Neural cell (in vitro differentiated cells): ENCODE results near the gene WNK2. TPM values are rescaled to one million over a fixed set of nuclear protein-coding genes. Genes with fewer than 3 reads are reported as not detected.

Experiments
- H2AFZ ChIP-seq: fragments of 200-600, 300-800 bp; sonication (generic), shearing (Covaris generic); 2 replicates; pipeline ENCODE4 v1.6.0; 2014; ENCODE audit warnings: low read depth, mild to moderate bottlenecking, antibody characterized with exemption, low read length, moderate library complexity
- H3F3A ChIP-seq: fragments of 200-600 bp; shearing (Covaris generic); 2 replicates; pipeline ENCODE4 v1.6.1; 2016; ENCODE audit warnings: mild to moderate bottlenecking, moderate library complexity, mixed read lengths, antibody characterized with exemption, low read length; ENCODE audit not compliant: insufficient read depth, poor library complexity, severe bottlenecking
- H3K27ac ChIP-seq: fragments of 200-600, 300-800 bp; sonication (generic), shearing (Covaris generic); 2 replicates; pipeline ENCODE4 v1.5.1; 2014; ENCODE audit warnings: mild to moderate bottlenecking, low read length, moderate library complexity
- H3K27me3 ChIP-seq: fragments of 300-800, 200-600 bp; sonication (generic), shearing (Covaris generic); 2 replicates; pipeline ENCODE4 v1.6.0; 2014; ENCODE audit warnings: mild to moderate bottlenecking, low read depth, low read length, moderate library complexity; ENCODE audit not compliant: insufficient read depth
- H3K36me3 ChIP-seq: fragments of 300-800, 200-600 bp; sonication (generic), shearing (Covaris generic); 2 replicates; pipeline ENCODE4 v1.5.1; 2014; ENCODE audit warnings: mild to moderate bottlenecking, antibody characterized with exemption, low read length, moderate library complexity; ENCODE audit not compliant: insufficient read depth
- H3K4me2 ChIP-seq: fragments of 300-800, 200-600 bp; sonication (generic), shearing (Covaris generic); 2 replicates; pipeline ENCODE4 v1.6.0; 2014; ENCODE audit warnings: mild to moderate bottlenecking, low read length
- H3K4me3 ChIP-seq: fragments of 300-800, 200-600 bp; sonication (generic), shearing (Covaris generic); 2 replicates; pipeline ENCODE4 v1.5.1; 2014; ENCODE audit warnings: mild to moderate bottlenecking, low read length, moderate library complexity
- H3K79me2 ChIP-seq: fragments of 200-600 bp; shearing (Covaris generic); replicated peaks from 2 replicates; pipeline ENCODE4 v1.6.0; 2014; ENCODE audit warnings: mild to moderate bottlenecking, low read length, moderate library complexity; ENCODE audit not compliant: insufficient read depth
- H3K9ac ChIP-seq: fragments of 300-800, 200-600 bp; sonication (generic), shearing (Covaris generic); 2 replicates; pipeline ENCODE4 v1.6.1; 2016; ENCODE audit warnings: mild to moderate bottlenecking, low read length, mixed read lengths
- H3K9me2 ChIP-seq: fragments of 200-600 bp; shearing (Covaris generic); 2 replicates; pipeline ENCODE4 v1.6.1; 2016; ENCODE audit warnings: mild to moderate bottlenecking, low read length, mixed read lengths; ENCODE audit not compliant: insufficient read depth
- H3K9me3 ChIP-seq: fragments of 200-600, 300-800 bp; sonication (generic), shearing (Covaris generic); 2 replicates; pipeline ENCODE4 v1.6.1; 2016; ENCODE audit warnings: mild to moderate bottlenecking, mixed run types, low read length, moderate library complexity, mixed read lengths
- H4K20me1 ChIP-seq: fragments of 200-600 bp; shearing (Covaris generic); 2 replicates; pipeline ENCODE4 v1.6.1; 2016; ENCODE audit warnings: mild to moderate bottlenecking, mixed run types; ENCODE audit not compliant: insufficient read depth
- EP300 ChIP-seq: fragments of 450-650 bp; conservative IDR thresholded peaks from 2 replicates; pipeline ENCODE4 v1.6.1; 2014; ENCODE audit warnings: antibody characterized with exemption, mild to moderate bottlenecking, moderate library complexity; ENCODE audit not compliant: poor library complexity, severe bottlenecking
- EZH2 ChIP-seq: fragments of 200-600, 300-800 bp; shearing (Covaris generic), sonication (generic); IDR thresholded peaks from 2 replicates; pipeline ENCODE4 v1.6.1; 2014; ENCODE audit warnings: antibody characterized with exemption, low read length, borderline replicate concordance, mild to moderate bottlenecking; ENCODE audit not compliant: insufficient read depth, poor library complexity, severe bottlenecking
- MXI1 ChIP-seq: fragments of 450-650 bp; conservative IDR thresholded peaks from 2 replicates; pipeline ENCODE4 v1.6.1; 2014; ENCODE audit warnings: antibody characterized with exemption, mild to moderate bottlenecking; ENCODE audit not compliant: poor library complexity, severe bottlenecking
- POLR2AphosphoS5 ChIP-seq: IDR thresholded peaks from 2 replicates; pipeline ENCODE4 v1.6.1; 2012
- RAD21 ChIP-seq: fragments of 450-650 bp; conservative IDR thresholded peaks from 2 replicates; pipeline ENCODE4 v1.6.1; 2014; ENCODE audit warnings: antibody characterized with exemption, mild to moderate bottlenecking, moderate library complexity
- SMC3 ChIP-seq: fragments of 450-650 bp; conservative IDR thresholded peaks from 2 replicates; pipeline ENCODE4 v1.6.1; 2014; ENCODE audit warnings: antibody characterized with exemption, mild to moderate bottlenecking, moderate library complexity; ENCODE audit not compliant: poor library complexity
- TAF1 ChIP-seq: IDR thresholded peaks from 2 replicates; pipeline ENCODE4 v1.6.1; 2012; ENCODE audit warnings: low read depth
- polyA plus RNA-seq: library from polyadenylated mRNA; depleted of rRNA; stranded (reverse); fragments of >200 nt; gene quantifications from 2 replicates; pipeline ENCODE4 v1.2.3, GENCODE V29; 2014
- TF ChIP-seq, protein P1 (sequence below): fragments of 450-650 bp; IDR thresholded peaks from 2 replicates; pipeline ENCODE4 v1.5.1; 2014; ENCODE audit warnings: antibody characterized with exemption, mild to moderate bottlenecking, moderate library complexity; ENCODE audit not compliant: poor library complexity, severe bottlenecking
- TF ChIP-seq, protein P2 (sequence below): IDR thresholded peaks from 2 replicates; pipeline ENCODE4 v1.6.1; 2012; ENCODE audit warnings: borderline replicate concordance

WNK2 gene
- polyA plus RNA-seq, 1 donor from 2014 or later: 37.1 TPM

DNA sequence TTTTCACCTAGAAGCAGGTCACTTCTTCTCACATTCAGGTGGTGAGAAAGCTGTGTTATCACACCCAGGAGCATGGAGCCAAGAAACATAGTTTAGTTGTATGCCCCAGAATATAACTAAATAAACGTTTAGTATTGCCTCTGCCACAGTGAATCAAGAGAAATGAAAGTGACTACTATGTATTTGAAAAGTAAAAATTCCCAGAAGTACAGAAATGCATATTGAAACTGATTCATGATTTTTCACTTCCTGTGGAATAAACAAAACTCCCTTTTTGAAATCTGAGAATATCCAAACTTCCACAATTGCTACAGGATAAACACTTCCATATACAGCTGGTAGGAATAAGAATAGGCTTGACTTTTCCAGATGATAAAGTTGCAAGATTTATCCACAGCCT, 34.6 kb upstream of the WNK2 start:
- H4K20me1 ChIP-seq: no peaks in the 10 kb centered on the region
- H3K27ac ChIP-seq: no peak overlapping the region
- TF ChIP-seq EZH2 (no peak), POLR2AphosphoS5 (no peak), MXI1 (no peak), RAD21 (no peak), TAF1 (no peak)
- TF ChIP-seq, protein P1, sequence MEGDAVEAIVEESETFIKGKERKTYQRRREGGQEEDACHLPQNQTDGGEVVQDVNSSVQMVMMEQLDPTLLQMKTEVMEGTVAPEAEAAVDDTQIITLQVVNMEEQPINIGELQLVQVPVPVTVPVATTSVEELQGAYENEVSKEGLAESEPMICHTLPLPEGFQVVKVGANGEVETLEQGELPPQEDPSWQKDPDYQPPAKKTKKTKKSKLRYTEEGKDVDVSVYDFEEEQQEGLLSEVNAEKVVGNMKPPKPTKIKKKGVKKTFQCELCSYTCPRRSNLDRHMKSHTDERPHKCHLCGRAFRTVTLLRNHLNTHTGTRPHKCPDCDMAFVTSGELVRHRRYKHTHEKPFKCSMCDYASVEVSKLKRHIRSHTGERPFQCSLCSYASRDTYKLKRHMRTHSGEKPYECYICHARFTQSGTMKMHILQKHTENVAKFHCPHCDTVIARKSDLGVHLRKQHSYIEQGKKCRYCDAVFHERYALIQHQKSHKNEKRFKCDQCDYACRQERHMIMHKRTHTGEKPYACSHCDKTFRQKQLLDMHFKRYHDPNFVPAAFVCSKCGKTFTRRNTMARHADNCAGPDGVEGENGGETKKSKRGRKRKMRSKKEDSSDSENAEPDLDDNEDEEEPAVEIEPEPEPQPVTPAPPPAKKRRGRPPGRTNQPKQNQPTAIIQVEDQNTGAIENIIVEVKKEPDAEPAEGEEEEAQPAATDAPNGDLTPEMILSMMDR: no peak
- TF ChIP-seq, protein P2, sequence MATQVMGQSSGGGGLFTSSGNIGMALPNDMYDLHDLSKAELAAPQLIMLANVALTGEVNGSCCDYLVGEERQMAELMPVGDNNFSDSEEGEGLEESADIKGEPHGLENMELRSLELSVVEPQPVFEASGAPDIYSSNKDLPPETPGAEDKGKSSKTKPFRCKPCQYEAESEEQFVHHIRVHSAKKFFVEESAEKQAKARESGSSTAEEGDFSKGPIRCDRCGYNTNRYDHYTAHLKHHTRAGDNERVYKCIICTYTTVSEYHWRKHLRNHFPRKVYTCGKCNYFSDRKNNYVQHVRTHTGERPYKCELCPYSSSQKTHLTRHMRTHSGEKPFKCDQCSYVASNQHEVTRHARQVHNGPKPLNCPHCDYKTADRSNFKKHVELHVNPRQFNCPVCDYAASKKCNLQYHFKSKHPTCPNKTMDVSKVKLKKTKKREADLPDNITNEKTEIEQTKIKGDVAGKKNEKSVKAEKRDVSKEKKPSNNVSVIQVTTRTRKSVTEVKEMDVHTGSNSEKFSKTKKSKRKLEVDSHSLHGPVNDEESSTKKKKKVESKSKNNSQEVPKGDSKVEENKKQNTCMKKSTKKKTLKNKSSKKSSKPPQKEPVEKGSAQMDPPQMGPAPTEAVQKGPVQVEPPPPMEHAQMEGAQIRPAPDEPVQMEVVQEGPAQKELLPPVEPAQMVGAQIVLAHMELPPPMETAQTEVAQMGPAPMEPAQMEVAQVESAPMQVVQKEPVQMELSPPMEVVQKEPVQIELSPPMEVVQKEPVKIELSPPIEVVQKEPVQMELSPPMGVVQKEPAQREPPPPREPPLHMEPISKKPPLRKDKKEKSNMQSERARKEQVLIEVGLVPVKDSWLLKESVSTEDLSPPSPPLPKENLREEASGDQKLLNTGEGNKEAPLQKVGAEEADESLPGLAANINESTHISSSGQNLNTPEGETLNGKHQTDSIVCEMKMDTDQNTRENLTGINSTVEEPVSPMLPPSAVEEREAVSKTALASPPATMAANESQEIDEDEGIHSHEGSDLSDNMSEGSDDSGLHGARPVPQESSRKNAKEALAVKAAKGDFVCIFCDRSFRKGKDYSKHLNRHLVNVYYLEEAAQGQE: no peak
- no peak overlapping the region for H3K4me2 ChIP-seq
- H3K36me3 ChIP-seq: no peaks in the 10 kb centered on the region
- no peak overlapping the region for H2AFZ ChIP-seq
- no peaks in the 10 kb centered on the region for H3K9me2 ChIP-seq
- no peak overlapping the region for H3K9ac ChIP-seq
- no peaks in the 10 kb centered on the region for H3K27me3 ChIP-seq
- no peaks in the 10 kb centered on the region for H3K79me2 ChIP-seq
- H3K9me3 ChIP-seq: no peaks in the 10 kb centered on the region
- H3F3A ChIP-seq: no peaks in the 10 kb centered on the region
- H3K4me3 ChIP-seq: no peak overlapping the region

DNA sequence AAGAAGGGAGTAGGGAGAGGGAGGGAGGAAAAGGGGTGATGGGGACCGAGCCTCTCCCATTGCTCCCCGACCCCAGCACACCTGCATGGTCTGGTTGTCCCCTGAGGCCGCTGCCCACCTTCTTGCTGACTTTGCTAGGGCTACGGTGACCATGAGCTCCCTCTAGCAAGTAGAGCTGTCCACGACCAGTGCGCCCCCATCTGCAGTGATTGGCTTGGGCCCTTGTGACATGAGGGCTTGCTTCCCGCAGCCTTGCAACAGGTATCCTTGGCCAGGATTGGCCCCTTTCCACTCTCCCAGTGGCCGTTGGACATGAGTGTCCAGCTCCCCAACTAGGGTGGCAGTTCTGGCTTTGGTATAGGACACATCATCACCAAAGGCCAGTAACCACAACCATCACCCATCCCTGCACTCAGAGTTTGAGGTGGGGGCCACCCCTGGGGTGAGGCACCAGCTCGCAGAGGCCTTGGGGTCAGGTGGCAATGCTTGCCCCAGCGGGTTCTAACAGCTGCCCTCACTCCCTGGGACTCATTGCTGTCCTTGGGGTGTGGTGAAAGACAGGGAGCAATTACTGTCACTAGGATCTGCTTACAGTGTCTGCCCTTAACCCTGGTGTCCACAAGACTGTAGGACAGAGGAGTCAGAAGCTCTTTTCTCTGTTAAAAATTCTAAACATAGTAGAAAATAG, 32.7 kb upstream of the WNK2 start:
- Histone ChIP-seq H3K9ac (no peak overlapping the region), H2AFZ (no peak overlapping the region), H3K36me3 (no peaks in the 10 kb centered on the region), H3F3A (no peaks in the 10 kb centered on the region), H3K79me2 (no peaks in the 10 kb centered on the region), H3K4me2 (no peak overlapping the region), H3K9me3 (no peaks in the 10 kb centered on the region), H3K27me3 (no peaks in the 10 kb centered on the region), H3K9me2 (no peaks in the 10 kb centered on the region), H3K27ac (no peak overlapping the region), H4K20me1 (no peaks in the 10 kb centered on the region), H3K4me3 (no peak overlapping the region)
- TF ChIP-seq MXI1 (no peak), EP300 (no peak), TAF1 (no peak), EZH2 (no peak), SMC3 (no peak), POLR2AphosphoS5 (no peak), RAD21 (no peak)
- TF ChIP-seq, protein P1: no peak
- TF ChIP-seq, protein P2: no peak
